Peyer's patch (tissue), 4 donors: ENCODE measurements around the gene MT2A. TPM values are rescaled to one million over a fixed set of nuclear protein-coding genes. Genes with fewer than 3 reads are reported as not detected.

Experiments used
- DNase-seq, 3 donors: peaks; one replicate each; pipeline ENCODE4 v3.0.0-alpha.2; 2017 to 2019
- H3K27ac ChIP-seq, 4 donors: fragments of 200-600 bp; sonication (generic); one replicate each; pipeline ENCODE4 v1.5.1; 2016 to 2019
- H3K27me3 ChIP-seq, 2 donors: fragments of 200-600 bp; sonication (generic); one replicate each; pipeline ENCODE4 v1.5.1; 2019
- H3K36me3 ChIP-seq, 3 donors: fragments of 200-600 bp; sonication (generic); one replicate each; pipeline ENCODE4 v1.5.1; 2016 to 2019
- H3K4me1 ChIP-seq, 4 donors: fragments of 200-600 bp; sonication (generic); one replicate each; pipeline ENCODE4 v1.5.1; 2016 to 2019
- H3K4me3 ChIP-seq, 4 donors: fragments of 200-600 bp; sonication (generic); 1 replicate in 3 of 4; 2 replicates in 1 of 4; pipeline ENCODE4 v1.5.1; 2016 to 2019; ENCODE audit warnings: mild to moderate bottlenecking in 1 of 4
- H3K9me3 ChIP-seq, 4 donors: fragments of 200-600 bp; sonication (generic); one replicate each; pipeline ENCODE4 v1.5.1; 2016 to 2019; ENCODE audit warnings: mild to moderate bottlenecking in 1 of 4
- POLR2A ChIP-seq, 2 donors: fragments of 450-650 bp; IDR thresholded peaks; one replicate each; pipeline ENCODE4 v1.5.1; 2017; ENCODE audit warnings: antibody characterized with exemption in 2 of 2, mild to moderate bottlenecking in 2 of 2, moderate library complexity in 2 of 2
- total RNA-seq, 4 donors: library from RNA; depleted of rRNA; stranded (reverse); fragments of >200 nt; gene quantifications; one replicate each; pipeline ENCODE4 v1.1.0, GENCODE V29; 2016
- TF ChIP-seq, protein P1 (sequence below), 6 experiments: fragments of 450-650 bp in 4 of 6; fragments of 200-600 bp in 2 of 6; sonication (generic) in 1 of 6; IDR thresholded peaks; one replicate each; pipeline ENCODE4 v1.5.1; 2017 to 2019; ENCODE audit warnings: antibody characterized with exemption in 6 of 6, mild to moderate bottlenecking in 3 of 6, moderate library complexity in 1 of 6

The MT2A gene
- total RNA-seq, 4 donors from 2014 or later: 33.2 to 1,072 (median 216) TPM

DNA sequence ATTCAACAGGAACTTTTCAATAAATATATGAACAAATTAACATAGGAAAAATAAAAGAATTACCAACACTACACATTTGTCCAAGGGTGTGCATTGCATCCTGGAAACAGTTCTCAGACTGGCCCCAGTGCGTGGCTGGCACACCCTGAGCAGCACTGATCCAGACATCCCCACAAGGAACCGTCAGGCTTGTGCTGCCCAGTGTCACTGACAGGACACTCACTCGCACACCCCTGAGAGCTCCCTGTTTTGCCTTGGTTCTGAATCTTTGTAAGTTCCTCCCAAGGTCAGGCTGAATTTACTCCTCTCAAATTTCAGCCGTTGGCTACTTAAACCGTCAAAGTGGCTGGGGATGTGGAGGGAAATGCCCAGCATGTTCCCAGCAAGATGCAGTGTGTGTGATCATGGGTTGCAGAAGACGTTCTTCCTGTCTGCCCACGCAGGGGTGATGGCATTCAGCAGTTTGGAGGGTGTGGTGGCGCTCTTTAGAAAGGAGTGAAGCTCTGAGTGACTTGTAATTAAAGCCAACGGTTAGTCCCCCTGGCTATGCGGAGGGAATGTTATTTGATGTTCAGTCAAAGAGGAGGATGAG, 1.7 kb downstream of the MT2A start:
- Histone ChIP-seq H3K36me3 (no peaks in the 10 kb centered on the region), H3K27me3 (no peaks in the 10 kb centered on the region), H3K9me3 (no peaks in the 10 kb centered on the region), H3K4me3 (peak overlapping the region; percentile 40 to 66 (median 54)), H3K27ac (peak overlapping the region; percentile 75 to 93 (median 84)), H3K4me1 (peaks cover 0 to 14% (median 7%) of the 10 kb centered on the region in 4 donors)
- TF ChIP-seq POLR2A (IDR thresholded peaks at IDR 0.05): no peak
- TF ChIP-seq, protein P1, sequence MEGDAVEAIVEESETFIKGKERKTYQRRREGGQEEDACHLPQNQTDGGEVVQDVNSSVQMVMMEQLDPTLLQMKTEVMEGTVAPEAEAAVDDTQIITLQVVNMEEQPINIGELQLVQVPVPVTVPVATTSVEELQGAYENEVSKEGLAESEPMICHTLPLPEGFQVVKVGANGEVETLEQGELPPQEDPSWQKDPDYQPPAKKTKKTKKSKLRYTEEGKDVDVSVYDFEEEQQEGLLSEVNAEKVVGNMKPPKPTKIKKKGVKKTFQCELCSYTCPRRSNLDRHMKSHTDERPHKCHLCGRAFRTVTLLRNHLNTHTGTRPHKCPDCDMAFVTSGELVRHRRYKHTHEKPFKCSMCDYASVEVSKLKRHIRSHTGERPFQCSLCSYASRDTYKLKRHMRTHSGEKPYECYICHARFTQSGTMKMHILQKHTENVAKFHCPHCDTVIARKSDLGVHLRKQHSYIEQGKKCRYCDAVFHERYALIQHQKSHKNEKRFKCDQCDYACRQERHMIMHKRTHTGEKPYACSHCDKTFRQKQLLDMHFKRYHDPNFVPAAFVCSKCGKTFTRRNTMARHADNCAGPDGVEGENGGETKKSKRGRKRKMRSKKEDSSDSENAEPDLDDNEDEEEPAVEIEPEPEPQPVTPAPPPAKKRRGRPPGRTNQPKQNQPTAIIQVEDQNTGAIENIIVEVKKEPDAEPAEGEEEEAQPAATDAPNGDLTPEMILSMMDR (IDR thresholded peaks at IDR 0.05): no peak
- DNase-seq: peak; percentile 58 to 79 (median 64)

DNA sequence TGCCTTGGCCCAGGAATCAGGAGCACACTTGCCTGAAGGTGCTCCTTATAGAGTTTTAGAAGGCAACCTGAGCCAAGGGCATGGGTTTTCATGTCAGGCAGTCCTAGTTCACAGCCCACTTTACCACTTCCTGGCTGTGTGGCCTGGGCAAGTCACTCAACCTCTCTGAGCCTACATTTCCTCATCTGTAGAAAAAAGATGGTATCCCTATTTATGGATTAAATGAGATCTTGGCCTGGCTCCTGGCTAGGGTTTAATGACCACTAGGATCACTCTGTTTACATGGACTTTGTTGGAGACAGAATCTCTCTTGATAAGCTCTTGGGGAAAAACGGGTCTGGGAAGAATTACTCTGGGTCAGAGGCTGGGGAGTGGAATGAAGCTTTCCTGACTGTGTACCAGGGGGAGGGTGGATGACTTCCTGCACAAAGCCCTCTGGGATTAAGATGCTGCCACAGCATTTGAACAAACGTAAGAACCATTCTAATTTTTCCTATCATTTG, 2.3 kb downstream of the MT2A start:
- DNase-seq: no peak
- no peaks in the 10 kb centered on the region for H3K9me3 ChIP-seq
- H3K4me3 ChIP-seq: peak overlapping the region in 2 of 4 donors; percentile 58 to 66
- no peaks in the 10 kb centered on the region for H3K36me3 ChIP-seq
- no peaks in the 10 kb centered on the region for H3K27me3 ChIP-seq
- TF ChIP-seq POLR2A (IDR thresholded peaks at IDR 0.05): no peak
- TF ChIP-seq, protein P1 (IDR thresholded peaks at IDR 0.05): no peak
- peaks cover 0 to 14% (median 7%) of the 10 kb centered on the region in 4 donors for H3K4me1 ChIP-seq
- H3K27ac ChIP-seq: peak overlapping the region; percentile 75 to 93 (median 84)

DNA sequence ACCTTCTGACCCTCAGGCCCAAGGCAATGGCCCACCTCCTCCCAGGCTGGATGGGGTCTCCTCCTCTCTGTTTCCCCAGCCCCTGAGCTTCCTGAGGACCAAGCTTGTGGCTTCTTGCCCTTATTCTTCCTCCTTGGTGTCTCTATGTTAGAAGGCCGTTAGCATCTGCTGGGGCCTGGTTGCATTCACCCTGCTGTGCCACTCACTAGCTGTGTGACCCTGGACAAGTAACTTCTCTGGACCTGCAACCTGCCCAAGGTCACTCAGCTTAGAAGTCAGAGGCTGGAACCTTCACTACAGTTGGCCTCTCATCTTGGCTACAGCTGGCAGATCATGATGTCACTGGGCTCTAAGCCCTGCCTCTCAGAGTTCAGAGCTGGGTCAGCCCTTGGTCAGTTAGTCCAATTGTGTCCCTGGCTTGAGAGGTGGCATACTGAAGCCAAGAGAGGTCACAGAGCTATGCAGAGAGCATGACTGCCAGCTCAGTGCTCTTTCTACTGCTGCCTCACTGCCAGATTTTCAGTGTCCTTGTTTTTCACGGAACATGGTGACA, 3.0 kb downstream of the MT2A start:
- TF ChIP-seq, protein P1 (IDR thresholded peaks at IDR 0.05): no peak
- TF ChIP-seq POLR2A (IDR thresholded peaks at IDR 0.05): no peak
- H3K27me3 ChIP-seq: no peaks in the 10 kb centered on the region
- H3K27ac ChIP-seq: peak overlapping the region; percentile 75 to 93 (median 84)
- H3K9me3 ChIP-seq: no peaks in the 10 kb centered on the region
- no peak overlapping the region for H3K4me3 ChIP-seq
- peak in 2 of 3 donors; percentile 49 to 56 for DNase-seq
- peaks cover 0 to 14% (median 7%) of the 10 kb centered on the region in 4 donors for H3K4me1 ChIP-seq
- no peaks in the 10 kb centered on the region for H3K36me3 ChIP-seq

DNA sequence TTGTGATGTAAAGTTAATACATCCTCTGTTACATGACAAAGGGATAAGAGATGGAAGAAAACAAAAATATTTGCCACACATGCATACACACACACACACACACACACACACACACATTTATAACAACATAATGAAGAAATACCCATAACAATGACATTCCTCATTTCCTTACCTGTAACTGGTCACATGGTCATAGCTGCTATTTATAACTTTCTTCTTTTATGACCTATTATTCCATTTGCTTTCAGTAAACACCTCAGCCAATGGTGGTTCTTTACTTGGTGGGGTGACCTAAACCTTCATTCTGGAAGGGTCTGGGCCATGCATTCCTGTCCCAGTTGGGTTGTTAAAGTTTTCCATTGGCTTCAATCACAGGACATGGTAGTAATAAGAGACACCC, 5.3 kb downstream of the MT2A start:
- no peaks in the 10 kb centered on the region for H3K9me3 ChIP-seq
- TF ChIP-seq, protein P1 (IDR thresholded peaks at IDR 0.05): no peak
- TF ChIP-seq POLR2A (IDR thresholded peaks at IDR 0.05): no peak
- no peaks in the 10 kb centered on the region for H3K27me3 ChIP-seq
- peaks cover 0 to 28% (median 6%) of the 10 kb centered on the region in 4 donors for H3K4me1 ChIP-seq
- no peaks in the 10 kb centered on the region for H3K36me3 ChIP-seq
- H3K4me3 ChIP-seq: no peak overlapping the region
- DNase-seq: no peak
- no peak overlapping the region for H3K27ac ChIP-seq

DNA sequence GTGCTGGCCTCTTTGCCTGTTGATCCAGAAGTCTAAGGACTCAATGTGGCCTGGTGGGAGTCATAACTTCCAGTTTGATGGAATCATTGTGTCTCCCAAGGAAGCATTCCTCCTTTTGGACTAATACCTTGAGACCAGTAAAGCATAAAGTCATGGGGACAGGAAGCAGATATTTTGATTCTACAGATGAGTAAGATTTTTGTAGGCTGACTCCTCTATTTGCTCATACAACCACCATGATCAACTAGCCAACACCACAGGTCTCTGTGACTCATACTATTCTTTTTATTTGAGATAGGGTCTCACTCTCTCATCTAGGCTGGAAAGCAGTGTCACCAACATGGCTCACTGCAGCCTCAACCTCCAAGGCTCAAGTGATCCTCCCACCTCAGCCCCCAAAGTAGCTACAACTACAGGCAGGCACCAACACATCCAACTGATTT, 6.2 kb downstream of the MT2A start:
- no peak overlapping the region for H3K4me3 ChIP-seq
- no peaks in the 10 kb centered on the region for H3K9me3 ChIP-seq
- no peaks in the 10 kb centered on the region for H3K36me3 ChIP-seq
- H3K27ac ChIP-seq: no peak overlapping the region
- H3K4me1 ChIP-seq: peaks cover 0 to 28% (median 4%) of the 10 kb centered on the region in 4 donors
- DNase-seq: no peak
- TF ChIP-seq POLR2A (IDR thresholded peaks at IDR 0.05): no peak
- TF ChIP-seq, protein P1 (IDR thresholded peaks at IDR 0.05): no peak
- H3K27me3 ChIP-seq: no peaks in the 10 kb centered on the region
